Spleen (tissue), 7 donors: ENCODE results near the gene SLIT3.

Experiments used
- CTCF ChIP-seq, 11 experiments: fragments of 200-600 bp in 7 of 11; fragments of 450-650 bp in 4 of 11; sonication (generic) in 4 of 11; IDR thresholded peaks in 8 of 11; conservative IDR thresholded peaks in 3 of 11; 1 replicate in 7 of 11; 2 replicates in 4 of 11; pipeline versions ENCODE4 v1.4.0 to v1.8.0; 2016 to 2021; ENCODE audit warnings: antibody characterized with exemption in 11 of 11, inconsistent platforms in 4 of 11, mild to moderate bottlenecking in 1 of 11
- POLR2A ChIP-seq, 3 donors: fragments of 450-650 bp; IDR thresholded peaks; one replicate each; pipeline ENCODE4 v1.5.1; 2017; ENCODE audit warnings: antibody characterized with exemption in 3 of 3, mild to moderate bottlenecking in 1 of 3
- POLR2AphosphoS5 ChIP-seq, 3 donors: sonication (generic); formaldehyde crosslinking; IDR thresholded peaks; one replicate each; pipeline ENCODE4 v1.5.1; 2017; ENCODE audit warnings: antibody characterized with exemption in 3 of 3
- donor health status: DM: no; HTN: no; CAD: no; lungs with moderate emphysema.
- donor health status: DM: no; HTN: no; CAD: no.
- donor health status: DM: no; HTN: no; CAD: no.

- TF ChIP-seq CTCF (IDR thresholded peaks at IDR 0.05 in 8 of 11, conservative IDR thresholded peaks at IDR 0.05 in 3 of 11) = no peak
- TF ChIP-seq POLR2AphosphoS5 (IDR thresholded peaks at IDR 0.05) = no peak
- TF ChIP-seq POLR2A (IDR thresholded peaks at IDR 0.05) = no peak
These were observed 335.3 kb downstream of the SLIT3 start for GRCh38 chr5:168965638-168966037.
